HepG2 (cell line): ENCODE results near the gene DDX19B. TPM values are rescaled to one million over a fixed set of nuclear protein-coding genes. Genes with fewer than 3 reads are reported as not detected.
"Not testable (repeated sequence)": the region's sequence is repeated elsewhere in the genome, so short reads cannot be mapped to it uniquely, and the experiment has no call there.

ENCODE experiments used
- ATAC-seq: fragments of 200-7000 bp; cut with Tn5 transposase; 3 replicates; pipeline ENCODE4 v1.9.1; 2020; ENCODE audit warnings: mild to moderate bottlenecking, moderate library complexity
- BruUV-seq: library from RNA; stranded (reverse); fragments of 400-500 nt; replicated peaks from 2 replicates; lab custom pipeline; 2021; lab: Mats Ljungman, UMichigan
- CTCF ChIA-PET: fragments of 300-600 bp; formaldehyde crosslinking; extraction: SDS; loops from one replicate; lab custom pipeline; 2021; ENCODE audit warnings: low total read pairs, inconsistent platforms, low intra/inter-chr PET ratio; lab: Yijun Ruan, JAX
- POLR2A ChIA-PET: fragments of 350-600 bp; sonication (Branson Sonifier 250); formaldehyde crosslinking; loops from one replicate; lab custom pipeline; 2020; ENCODE audit warnings: antibody characterized with exemption, inconsistent platforms; lab: Yijun Ruan, JAX
- DNase-seq: peaks from one replicate; pipeline ENCODE4 v3.0.0-alpha.2; 2015; ENCODE audit warnings: low spot score
- FAIRE-seq: peaks from 3 replicates; lab custom pipeline; 2011; peaks lifted over from hg19 to GRCh38; lab: Jason Lieb, UNC
- H2AFZ ChIP-seq: one replicate; pipeline ENCODE4 v1.6.1; 2011; ENCODE audit warnings: low read length, inconsistent platforms
- H3K27ac ChIP-seq: fragments of 300-600 bp; 3 replicates; pipeline ENCODE4 v1.8.0; 2011; ENCODE audit warnings: mixed run types, mild to moderate bottlenecking, mixed read lengths, low read length, inconsistent platforms; ENCODE audit not compliant: insufficient read depth; ENCODE audit errors: extremely low read length
- H3K27me3 ChIP-seq, 2 experiments: fragments of 200-600 bp in 1 of 2; 2 replicates in 1 of 2; 3 replicates in 1 of 2; pipeline versions ENCODE4 v1.6.0 to v1.8.0; 2011; ENCODE audit warnings: low read length in 2 of 2, mild to moderate bottlenecking in 2 of 2, moderate library complexity in 2 of 2, inconsistent platforms in 1 of 2; ENCODE audit not compliant: insufficient read depth in 2 of 2, control insufficient read depth in 1 of 2
- H3K36me3 ChIP-seq, 2 experiments: fragments of 200-600 bp in 1 of 2; replicated peaks in 1 of 2; 2 replicates in 1 of 2; 3 replicates in 1 of 2; pipeline versions ENCODE4 v1.5.1 to v1.8.0; 2011; ENCODE audit warnings: low read length in 2 of 2, inconsistent platforms in 1 of 2; ENCODE audit not compliant: insufficient read depth in 2 of 2, control insufficient read depth in 1 of 2
- H3K4me1 ChIP-seq: 2 replicates; pipeline ENCODE4 v1.5.1; 2012; ENCODE audit warnings: low read length, inconsistent platforms; ENCODE audit not compliant: insufficient read depth
- H3K4me2 ChIP-seq: 2 replicates; pipeline ENCODE4 v1.6.0; 2011; ENCODE audit warnings: low read depth, low read length, inconsistent platforms
- H3K4me3 ChIP-seq, 3 experiments: fragments of 200-600 bp in 1 of 3; sonication (generic), shearing (Covaris generic) in 1 of 3; replicated peaks in 1 of 3; 2 replicates each; pipeline ENCODE4 v1.5.1; 2011 to 2016; ENCODE audit warnings: low read length in 3 of 3, inconsistent platforms in 2 of 3, low read depth in 2 of 3, mild to moderate bottlenecking in 2 of 3, control low read depth in 1 of 3, mixed read lengths in 1 of 3; ENCODE audit not compliant: insufficient read depth in 1 of 3
- H3K79me2 ChIP-seq: one replicate; pipeline ENCODE4 v1.6.1; 2011; ENCODE audit warnings: low read length, inconsistent platforms; ENCODE audit not compliant: insufficient read depth
- H3K9ac ChIP-seq: 2 replicates; pipeline ENCODE4 v1.6.0; 2011; ENCODE audit warnings: mild to moderate bottlenecking, low read depth, low read length, inconsistent platforms; ENCODE audit not compliant: insufficient read depth
- H3K9me3 ChIP-seq: 2 replicates; pipeline ENCODE4 v1.5.1; 2012; ENCODE audit warnings: mild to moderate bottlenecking, low read length
- H4K20me1 ChIP-seq: 2 replicates; pipeline ENCODE4 v1.6.0; 2011; ENCODE audit warnings: inconsistent platforms, mild to moderate bottlenecking, low read length, moderate library complexity; ENCODE audit not compliant: insufficient read depth
- NCOA5 ChIP-seq: sonication (generic); formaldehyde crosslinking; IDR thresholded peaks from 2 replicates; pipeline ENCODE4 v1.4.0; 2020; ENCODE audit warnings: missing genetic modification reagents
- TBL1XR1 ChIP-seq: fragments of 150-350 bp; IDR thresholded peaks from 2 replicates; pipeline ENCODE4 v1.6.1; 2014; ENCODE audit warnings: borderline replicate concordance, low read length; ENCODE audit not compliant: partially characterized antibody
- TEAD3 ChIP-seq: optimal IDR thresholded peaks from 2 replicates; pipeline ENCODE3; 2016; ENCODE audit warnings: borderline replicate concordance
- ZKSCAN8 ChIP-seq: IDR thresholded peaks from 2 replicates; pipeline ENCODE4 v1.6.1; 2016; ENCODE audit warnings: borderline replicate concordance, missing genetic modification reagents, missing compliant biosample characterization
- ZNF17 ChIP-seq: sonication (generic); formaldehyde crosslinking; IDR thresholded peaks from 2 replicates; pipeline ENCODE4 v1.5.0; 2020; ENCODE audit warnings: mild to moderate bottlenecking, missing genetic modification reagents
- ZNF33B ChIP-seq: sonication (generic); formaldehyde crosslinking; IDR thresholded peaks from 2 replicates; pipeline ENCODE4 v1.5.1; 2020; ENCODE audit warnings: mild to moderate bottlenecking, missing genetic modification reagents
- WGBS: methylation state at CpG from one replicate; pipeline ENCODE4 v1.1.6; 2017; ENCODE audit warnings: low lambda C conversion rate; 5-methylcytosine and 5-hydroxymethylcytosine counted together
- in situ Hi-C: cut with HindIII; loops from 2 replicates; pipeline ENCODE4 v1.10.0; 2017; ENCODE audit warnings: low pct_unique_long_range_greater_than_20kb; ENCODE audit not compliant: extremely low pct_ligation_motif_present
- intact Hi-C: fragments of 100-400 bp; cut with micrococcal nuclease; formaldehyde crosslinking; loops from one replicate; pipeline ENCODE4 v1.10.0; 2022; ENCODE audit not compliant: unreplicated experiment
- polyA plus RNA-seq, 8 experiments: library from polyadenylated mRNA; depleted of rRNA in 3 of 8; stranded (reverse) in 7 of 8; unstranded in 1 of 8; fragments of >200 nt; fragmentation: Illumina TruSeq in 4 of 8; extraction: Trizol in 4 of 8; gene quantifications; 2 replicates each; pipeline versions ENCODE4 v1.2.1 to v1.2.3, GENCODE V29; 2011 to 2016; ENCODE audit warnings: low read depth in 4 of 8, missing spikeins in 1 of 8, mixed read lengths in 1 of 8; ENCODE audit not compliant: insufficient read depth in 1 of 8
- total RNA-seq, 5 experiments: library from RNA; depleted of rRNA; stranded (reverse); fragments of >200 nt; fragmentation: Illumina TruSeq; extraction: Trizol; gene quantifications; 2 replicates each; pipeline ENCODE4 v1.2.3, GENCODE V29; 2016; ENCODE audit warnings: low read depth in 1 of 5
- TF ChIP-seq, protein P1 (sequence below): sonication (generic); formaldehyde crosslinking; IDR thresholded peaks from 2 replicates; pipeline ENCODE4 v1.5.0; 2020; ENCODE audit warnings: missing genetic modification reagents, mild to moderate bottlenecking, borderline replicate concordance
- TF ChIP-seq, protein P2 (sequence below): sonication (generic); formaldehyde crosslinking; conservative IDR thresholded peaks from 2 replicates; pipeline ENCODE4 v1.4.0; 2020; ENCODE audit warnings: missing genetic modification reagents

Gene DDX19B
- total and polyA plus RNA-seq, 2 of the 13 experiments (the other 11 are each of a cell fraction or from before 2014, with no cell fraction given): 36.2 to 40.0 TPM

DNA sequence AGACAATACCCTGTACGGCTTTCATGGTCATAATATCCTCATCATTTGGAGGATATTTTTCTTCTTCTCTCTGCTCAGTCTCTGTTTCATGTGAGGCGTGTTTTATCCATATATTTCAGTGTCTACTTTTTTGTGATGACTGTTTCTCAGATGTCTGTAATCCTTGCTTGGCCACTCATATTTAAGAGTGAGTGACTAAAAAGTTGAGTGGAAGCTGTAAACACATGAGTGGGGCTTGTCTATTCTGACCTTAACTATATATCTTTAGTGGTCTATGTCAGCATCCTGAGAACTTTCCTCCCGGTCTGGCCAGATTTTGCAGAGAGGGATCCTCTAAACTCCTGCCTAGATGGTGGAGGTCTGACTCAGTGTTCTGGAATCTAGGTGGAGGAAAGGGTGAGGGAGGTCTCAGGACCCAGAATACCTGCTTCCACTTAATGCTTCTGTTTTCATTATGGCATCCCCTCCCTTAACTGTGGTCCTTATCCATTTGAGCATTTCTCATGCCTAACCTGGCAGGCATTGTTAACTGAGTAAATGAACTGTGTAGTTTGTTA is 6.0 kb downstream of the DDX19B start:
- ChIA-PET POLR2A (interaction anchor here (1.7 kb wide), 1 partner anchor 42 kb away, joined by 5 read pairs; the partner anchor contains the start of gene DDX19A), CTCF (no interaction called here)
- intact Hi-C loops (no loop called here), in situ Hi-C loops (no loop called here)
- no peak for DNase-seq
- TF ChIP-seq, protein P1, sequence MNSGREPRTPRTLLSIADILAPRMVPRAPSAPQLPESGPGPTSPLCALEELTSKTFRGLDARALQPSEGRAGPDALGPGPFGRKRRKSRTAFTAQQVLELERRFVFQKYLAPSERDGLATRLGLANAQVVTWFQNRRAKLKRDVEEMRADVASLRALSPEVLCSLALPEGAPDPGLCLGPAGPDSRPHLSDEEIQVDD: no peak
- TF ChIP-seq TEAD3: peak; percentile 17
- BruUV-seq: no TSS peak
- Histone ChIP-seq H3K27me3 (no peaks in the 10 kb centered on the region), H4K20me1 (no peaks in the 10 kb centered on the region), H3K4me2 (no peak overlapping the region), H3K4me3 (no peak overlapping the region), H3K9me3 (peaks cover 8% of the 10 kb centered on the region), H3K79me2 (peaks cover 73% of the 10 kb centered on the region), H3K9ac (no peak overlapping the region), H3K27ac (no peak overlapping the region), H2AFZ (no peak overlapping the region), H3K36me3 (peaks cover 1 to 10% of the 10 kb centered on the region in 2 experiments; a peak in 4 of 5 replicates), H3K4me1 (peaks cover 27% of the 10 kb centered on the region)
- 98% methylated on average over 3 of the region's 3 CpGs for WGBS
- no peak for FAIRE-seq
- ATAC-seq: no peak

DNA sequence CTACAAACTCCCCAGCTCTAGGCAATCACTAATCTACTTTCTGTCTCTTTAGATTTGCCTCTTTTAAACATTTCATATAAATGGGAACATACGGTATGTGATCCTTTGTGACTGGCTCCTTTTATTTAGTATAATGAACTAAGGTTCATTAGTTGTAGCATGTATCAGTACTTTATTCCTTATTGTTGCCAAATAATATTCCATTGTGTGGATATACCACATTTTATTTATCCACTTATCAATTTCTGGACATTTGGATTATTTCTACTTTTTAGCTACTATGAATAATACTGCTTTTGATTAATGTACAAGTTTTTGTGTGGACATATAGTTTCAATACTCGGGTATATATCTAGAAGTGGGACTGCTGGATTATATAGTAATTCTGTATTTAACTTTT is 7.9 kb downstream of the DDX19B start:
- Histone ChIP-seq H3K4me1 (peaks cover 13% of the 10 kb centered on the region), H3K4me2 (no peak overlapping the region), H3K79me2 (peaks cover 58% of the 10 kb centered on the region), H4K20me1 (no peaks in the 10 kb centered on the region), H3K27me3 (no peaks in the 10 kb centered on the region), H2AFZ (no peak overlapping the region), H3K9ac (no peak overlapping the region), H3K36me3 (peaks cover 3 to 10% of the 10 kb centered on the region in 2 experiments; a peak in 3 of 5 replicates), H3K4me3 (no peak overlapping the region), H3K9me3 (no peaks in the 10 kb centered on the region), H3K27ac (no peak overlapping the region)
- in situ Hi-C loops: no loop called here
- WGBS: 96% methylated on average over 2 of the region's 2 CpGs
- POLR2A ChIA-PET: interaction anchor here (1.4 to 2.5 kb wide), 3 partner anchors 7 to 74 kb away, joined by 4 to 10 read pairs (median 5); partner anchors contain the start of genes DDX19A and DDX19B
- BruUV-seq: no TSS peak
- no peak for ATAC-seq
- TF ChIP-seq ZNF33B (CRISPR knock-in tag) (no peak), ZNF17 (no peak), NCOA5 (CRISPR knock-in tag) (no peak), TBL1XR1 (no peak), ZKSCAN8 (CRISPR knock-in tag) (no peak)
- TF ChIP-seq, protein P2, sequence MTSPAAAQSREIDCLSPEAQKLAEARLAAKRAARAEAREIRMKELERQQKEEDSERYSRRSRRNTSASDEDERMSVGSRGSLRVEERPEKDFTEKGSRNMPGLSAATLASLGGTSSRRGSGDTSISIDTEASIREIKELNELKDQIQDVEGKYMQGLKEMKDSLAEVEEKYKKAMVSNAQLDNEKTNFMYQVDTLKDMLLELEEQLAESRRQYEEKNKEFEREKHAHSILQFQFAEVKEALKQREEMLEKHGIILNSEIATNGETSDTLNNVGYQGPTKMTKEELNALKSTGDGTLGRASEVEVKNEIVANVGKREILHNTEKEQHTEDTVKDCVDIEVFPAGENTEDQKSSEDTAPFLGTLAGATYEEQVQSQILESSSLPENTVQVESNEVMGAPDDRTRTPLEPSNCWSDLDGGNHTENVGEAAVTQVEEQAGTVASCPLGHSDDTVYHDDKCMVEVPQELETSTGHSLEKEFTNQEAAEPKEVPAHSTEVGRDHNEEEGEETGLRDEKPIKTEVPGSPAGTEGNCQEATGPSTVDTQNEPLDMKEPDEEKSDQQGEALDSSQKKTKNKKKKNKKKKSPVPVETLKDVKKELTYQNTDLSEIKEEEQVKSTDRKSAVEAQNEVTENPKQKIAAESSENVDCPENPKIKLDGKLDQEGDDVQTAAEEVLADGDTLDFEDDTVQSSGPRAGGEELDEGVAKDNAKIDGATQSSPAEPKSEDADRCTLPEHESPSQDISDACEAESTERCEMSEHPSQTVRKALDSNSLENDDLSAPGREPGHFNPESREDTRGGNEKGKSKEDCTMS (CRISPR knock-in tag): no peak
- DNase-seq: no peak
- no peak for FAIRE-seq
- CTCF ChIA-PET: no interaction called here
- intact Hi-C loops: no loop called here

DNA sequence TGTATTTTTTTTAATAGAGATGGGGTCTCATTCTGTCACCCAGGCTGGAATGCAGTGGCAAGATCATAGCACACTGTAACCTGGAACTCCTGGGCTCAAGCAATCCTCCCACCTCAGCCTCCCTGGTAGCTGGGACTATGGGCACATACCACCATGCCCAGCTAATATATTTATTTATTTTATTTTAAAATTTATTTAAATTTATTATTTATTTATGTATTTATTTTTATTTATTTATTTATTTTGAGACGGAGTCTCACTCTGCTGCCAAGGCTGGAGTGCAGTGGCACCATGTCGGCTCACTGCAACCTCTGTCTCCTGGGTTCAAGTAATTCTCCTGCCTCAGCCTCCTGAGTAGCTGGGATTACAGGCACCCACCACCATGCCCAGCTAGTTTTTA is 8.7 kb downstream of the DDX19B start:
- in situ Hi-C loops, H3K27ac ChIP-seq, CTCF ChIA-PET, H3K36me3 ChIP-seq, FAIRE-seq, H4K20me1 ChIP-seq, H3K27me3 ChIP-seq, DNase-seq, H3K9ac ChIP-seq, H3K9me3 ChIP-seq, H3K4me2 ChIP-seq, intact Hi-C loops, H2AFZ ChIP-seq, H3K4me3 ChIP-seq, ATAC-seq, BruUV-seq, H3K4me1 ChIP-seq: not testable (repeated sequence)
- 97% methylated on average over 2 of the region's 2 CpGs for WGBS
- POLR2A ChIA-PET: interaction anchor here (1.1 to 2.5 kb wide), 2 partner anchors 8 to 19 kb away, joined by 3 to 10 read pairs; partner anchors contain the start of genes AARS1 and DDX19B
- H3K79me2 ChIP-seq: peaks cover 50% of the 10 kb centered on the region
